Activated B cell treated with CpG ODN at 0.5 μM for 24 hours (primary cell): ENCODE results near the gene ANKRD13B. TPM values are rescaled to one million over a fixed set of nuclear protein-coding genes. Genes with fewer than 3 reads are reported as not detected.

Experiments used
- ATAC-seq: fragments of 200-7000 bp; cut with Tn5 transposase; one replicate; pipeline ENCODE4 v1.10.0; 2021; ENCODE audit warnings: low read depth, mild to moderate bottlenecking, moderate library complexity
- CTCF ChIA-PET: fragments of 350-600 bp; sonication (Branson Sonifier 250); formaldehyde crosslinking; loops from one replicate; lab custom pipeline; 2021; ENCODE audit warnings: antibody characterized with exemption; lab: Charles Lee
- POLR2A ChIA-PET: fragments of 350-600 bp; sonication (Branson Sonifier 250); formaldehyde crosslinking; loops from one replicate; lab custom pipeline; 2021; ENCODE audit warnings: antibody characterized with exemption; lab: Charles Lee
- DNase-seq: peaks from one replicate; pipeline ENCODE4 v3.0.0; 2022
- H3K27ac Mint-ChIP-seq: one replicate; pipeline ENCODE4 v1.8.0; 2020; ENCODE audit warnings: mixed read lengths
- H3K27me3 Mint-ChIP-seq: one replicate; pipeline ENCODE4 v1.8.0; 2021; ENCODE audit warnings: mixed read lengths
- H3K36me3 Mint-ChIP-seq: one replicate; pipeline ENCODE4 v1.8.0; 2021; ENCODE audit warnings: low read depth, mixed read lengths
- H3K4me1 Mint-ChIP-seq: one replicate; pipeline ENCODE4 v1.8.0; 2021; ENCODE audit warnings: mixed read lengths
- H3K4me3 Mint-ChIP-seq: one replicate; pipeline ENCODE4 v1.8.0; 2020; ENCODE audit warnings: mild to moderate bottlenecking, mixed read lengths
- H3K9me3 Mint-ChIP-seq: one replicate; pipeline ENCODE4 v1.8.0; 2020; ENCODE audit warnings: mixed read lengths
- intact Hi-C: fragments of 100-400 bp; cut with micrococcal nuclease; formaldehyde crosslinking; loops from one replicate; pipeline ENCODE4 v1.15.1; 2024
- total RNA-seq: library from RNA; stranded (reverse); gene quantifications from 2 replicates; pipeline ENCODE4 v1.2.3, GENCODE V29; 2022
- TF ChIP-seq, protein P1 (sequence below): fragments of 200-600 bp; IDR thresholded peaks from one replicate; pipeline ENCODE4 v1.8.0; 2022; ENCODE audit warnings: antibody characterized with exemption, mild to moderate bottlenecking

ANKRD13B gene
- total RNA-seq, 1 donor from 2014 or later = 3.5 TPM

DNA sequence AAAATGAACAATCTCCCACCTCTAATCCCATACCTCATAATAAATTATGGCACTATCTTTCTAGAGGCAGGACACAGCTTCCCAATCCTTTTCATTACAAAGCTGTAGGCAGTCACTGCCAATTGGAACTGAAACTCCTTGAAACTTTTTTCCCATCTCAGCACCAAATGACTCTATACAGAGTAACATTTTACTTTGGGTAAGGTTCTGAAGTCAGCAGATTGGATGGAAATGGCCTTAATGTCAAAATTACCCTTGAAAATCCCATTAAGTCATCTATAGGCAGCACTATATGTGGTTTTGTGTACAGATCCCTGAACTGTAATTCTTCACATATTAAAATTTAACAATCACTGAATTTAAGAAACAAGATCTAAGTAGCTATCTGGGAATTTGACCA lies 60.0 kb downstream of the ANKRD13B start:
- H3K27ac Mint-ChIP-seq = no peak overlapping the region
- ChIA-PET POLR2A (interaction anchor here (1.0 kb wide), 1 partner anchor 15 kb away, joined by 3 read pairs; no protein-coding TSS in a partner anchor), CTCF (interaction anchor here (1.3 kb wide), 1 partner anchor 13 kb away, joined by 4 read pairs; no protein-coding TSS in a partner anchor)
- H3K36me3 Mint-ChIP-seq = peaks cover 70% of the 10 kb centered on the region
- H3K9me3 Mint-ChIP-seq = no peaks in the 10 kb centered on the region
- TF ChIP-seq, protein P1, sequence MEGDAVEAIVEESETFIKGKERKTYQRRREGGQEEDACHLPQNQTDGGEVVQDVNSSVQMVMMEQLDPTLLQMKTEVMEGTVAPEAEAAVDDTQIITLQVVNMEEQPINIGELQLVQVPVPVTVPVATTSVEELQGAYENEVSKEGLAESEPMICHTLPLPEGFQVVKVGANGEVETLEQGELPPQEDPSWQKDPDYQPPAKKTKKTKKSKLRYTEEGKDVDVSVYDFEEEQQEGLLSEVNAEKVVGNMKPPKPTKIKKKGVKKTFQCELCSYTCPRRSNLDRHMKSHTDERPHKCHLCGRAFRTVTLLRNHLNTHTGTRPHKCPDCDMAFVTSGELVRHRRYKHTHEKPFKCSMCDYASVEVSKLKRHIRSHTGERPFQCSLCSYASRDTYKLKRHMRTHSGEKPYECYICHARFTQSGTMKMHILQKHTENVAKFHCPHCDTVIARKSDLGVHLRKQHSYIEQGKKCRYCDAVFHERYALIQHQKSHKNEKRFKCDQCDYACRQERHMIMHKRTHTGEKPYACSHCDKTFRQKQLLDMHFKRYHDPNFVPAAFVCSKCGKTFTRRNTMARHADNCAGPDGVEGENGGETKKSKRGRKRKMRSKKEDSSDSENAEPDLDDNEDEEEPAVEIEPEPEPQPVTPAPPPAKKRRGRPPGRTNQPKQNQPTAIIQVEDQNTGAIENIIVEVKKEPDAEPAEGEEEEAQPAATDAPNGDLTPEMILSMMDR = no peak
- ATAC-seq (no peak), DNase-seq (no peak)
- no peak overlapping the region for H3K4me3 Mint-ChIP-seq
- H3K27me3 Mint-ChIP-seq = no peaks in the 10 kb centered on the region
- H3K4me1 Mint-ChIP-seq = peaks cover 4% of the 10 kb centered on the region
- intact Hi-C loops = no loop called here

DNA sequence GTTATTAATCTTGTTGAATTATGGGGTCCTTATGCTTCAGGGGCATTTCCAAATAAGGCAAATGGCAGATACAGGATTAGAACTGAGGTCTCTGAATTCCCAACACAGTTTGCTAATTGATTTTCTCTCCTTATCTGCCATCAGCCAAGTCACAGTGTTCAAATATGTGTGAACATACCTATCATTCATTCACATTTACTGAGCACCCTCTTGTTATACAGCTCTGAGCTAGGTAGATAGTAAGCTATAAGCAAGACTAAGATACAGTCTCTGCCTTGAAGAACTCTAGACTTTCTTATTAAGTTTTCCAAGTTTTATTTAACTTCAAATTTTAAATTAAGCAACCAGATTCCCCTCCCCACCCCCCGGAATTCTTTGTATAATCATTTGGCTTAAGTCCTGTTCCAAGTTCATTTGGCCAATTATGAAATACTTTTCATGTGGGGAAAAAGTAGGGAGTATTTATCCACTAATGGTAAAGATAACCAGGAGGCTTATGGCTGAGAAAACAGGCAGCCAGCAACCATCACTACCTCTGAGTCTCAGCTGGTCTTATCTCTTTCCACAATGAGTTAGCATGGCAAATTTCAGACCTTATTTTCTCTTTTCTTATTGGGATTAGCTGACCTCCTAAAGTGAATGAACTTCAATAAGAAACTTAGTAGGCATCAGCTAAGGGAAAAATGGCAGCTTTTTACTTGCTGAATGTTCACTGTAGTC lies 61.2 kb downstream of the ANKRD13B start:
- peaks cover 70% of the 10 kb centered on the region for H3K36me3 Mint-ChIP-seq
- no peaks in the 10 kb centered on the region for H3K27me3 Mint-ChIP-seq
- no peaks in the 10 kb centered on the region for H3K9me3 Mint-ChIP-seq
- peaks cover 4% of the 10 kb centered on the region for H3K4me1 Mint-ChIP-seq
- ChIA-PET CTCF (interaction anchor here (0.7 to 1.3 kb wide), 3 partner anchors 15 to 123 kb away, joined by 3 to 6 read pairs (median 3); no protein-coding TSS in a partner anchor), POLR2A (interaction anchor here (0.6 to 1.0 kb wide), 2 partner anchors 10 to 14 kb away, joined by 3 to 5 read pairs; no protein-coding TSS in a partner anchor)
- no peak overlapping the region for H3K27ac Mint-ChIP-seq
- ATAC-seq = no peak
- TF ChIP-seq, protein P1 = no peak
- intact Hi-C loops = no loop called here
- H3K4me3 Mint-ChIP-seq = no peak overlapping the region
- DNase-seq = no peak

DNA sequence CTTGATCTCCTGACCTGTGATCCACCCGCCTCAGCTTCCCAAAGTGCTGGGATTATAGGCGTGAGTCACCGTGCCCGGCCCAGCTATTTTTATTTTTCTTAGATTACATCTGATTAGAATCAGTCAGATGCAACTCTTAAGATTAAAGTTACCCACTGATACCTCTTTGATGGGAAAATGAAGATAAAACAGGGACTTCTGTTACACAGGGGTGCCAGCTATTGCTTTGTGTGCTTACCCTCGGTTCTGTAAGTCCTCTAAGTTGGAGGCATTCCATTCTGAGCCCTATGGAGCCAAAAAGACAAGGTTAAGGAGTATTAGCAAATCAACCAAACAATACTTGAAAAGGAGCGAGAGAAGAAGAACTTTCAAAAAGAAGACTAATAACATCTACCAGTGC lies 62.4 kb downstream of the ANKRD13B start:
- DNase-seq (no peak), ATAC-seq (no peak)
- Mint-ChIP-seq H3K27me3 (no peaks in the 10 kb centered on the region), H3K36me3 (peaks cover 64% of the 10 kb centered on the region), H3K4me3 (no peak overlapping the region), H3K27ac (peak overlapping the region; percentile 30), H3K4me1 (peaks cover 3% of the 10 kb centered on the region), H3K9me3 (no peaks in the 10 kb centered on the region)
- intact Hi-C loops = no loop called here
- TF ChIP-seq, protein P1 = no peak
- ChIA-PET POLR2A (no interaction called here), CTCF (interaction anchor here (1.3 kb wide), 2 partner anchors 16 to 42 kb away, joined by 3 to 6 read pairs; no protein-coding TSS in a partner anchor)

DNA sequence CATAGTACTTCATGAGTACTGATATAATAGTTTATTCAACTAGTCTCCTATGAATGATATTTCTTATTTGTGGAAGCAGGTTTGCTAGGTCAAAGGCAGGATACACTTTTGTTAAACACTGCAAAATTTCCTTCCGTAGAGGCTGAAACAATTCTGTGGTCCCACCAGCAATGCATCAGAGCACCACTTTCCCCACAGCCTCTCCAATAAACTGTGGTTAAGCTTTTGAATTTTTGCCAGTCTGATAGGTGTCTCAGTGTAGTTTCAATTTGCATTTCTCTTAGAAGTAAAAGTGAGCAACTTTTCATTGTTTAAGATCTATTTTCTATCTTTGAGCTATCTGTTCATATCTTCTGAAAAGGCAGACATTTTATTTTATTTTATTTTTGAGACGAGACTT lies 66.2 kb downstream of the ANKRD13B start:
- Mint-ChIP-seq H3K27ac (no peak overlapping the region), H3K9me3 (no peaks in the 10 kb centered on the region), H3K4me3 (no peak overlapping the region), H3K27me3 (no peaks in the 10 kb centered on the region), H3K36me3 (peaks cover 67% of the 10 kb centered on the region), H3K4me1 (peaks cover 2% of the 10 kb centered on the region)
- intact Hi-C loops = no loop called here
- POLR2A ChIA-PET = interaction anchor here (0.6 to 1.2 kb wide), 2 partner anchors 49 to 102 kb away, joined by 3 to 4 read pairs; no protein-coding TSS in a partner anchor
- CTCF ChIA-PET = interaction anchor here (1.5 kb wide), 1 partner anchor 20 kb away, joined by 3 read pairs; no protein-coding TSS in a partner anchor
- TF ChIP-seq, protein P1 = no peak
- ATAC-seq = no peak
- DNase-seq = no peak

DNA sequence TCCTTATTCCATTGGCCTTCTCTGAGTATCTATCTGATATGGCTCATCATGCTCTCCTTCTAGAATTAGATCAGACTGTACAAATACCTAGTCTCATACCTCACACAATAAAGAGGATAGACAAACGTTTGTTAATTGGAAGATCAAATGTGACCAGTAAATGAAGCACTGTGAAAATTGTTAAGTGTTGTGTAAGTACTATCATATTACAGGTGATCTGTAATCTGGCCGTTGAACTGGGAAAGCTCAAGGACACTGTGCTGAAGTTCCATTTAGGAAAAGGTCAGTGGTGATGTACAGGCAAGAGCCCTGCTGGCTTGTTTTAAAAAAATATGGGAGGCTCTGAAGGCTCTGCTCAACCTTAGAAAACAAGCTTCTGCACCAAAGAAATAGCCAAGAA lies 68.3 kb downstream of the ANKRD13B start:
- TF ChIP-seq, protein P1 = no peak
- DNase-seq (no peak), ATAC-seq (no peak)
- Mint-ChIP-seq H3K4me1 (peaks cover 18% of the 10 kb centered on the region), H3K27me3 (no peaks in the 10 kb centered on the region), H3K9me3 (no peaks in the 10 kb centered on the region), H3K36me3 (peaks cover 64% of the 10 kb centered on the region), H3K4me3 (no peak overlapping the region), H3K27ac (no peak overlapping the region)
- ChIA-PET CTCF (no interaction called here), POLR2A (no interaction called here)
- intact Hi-C loops = no loop called here
